Measurements from ENCODE around the gene FASN.

Gene FASN

DNA sequence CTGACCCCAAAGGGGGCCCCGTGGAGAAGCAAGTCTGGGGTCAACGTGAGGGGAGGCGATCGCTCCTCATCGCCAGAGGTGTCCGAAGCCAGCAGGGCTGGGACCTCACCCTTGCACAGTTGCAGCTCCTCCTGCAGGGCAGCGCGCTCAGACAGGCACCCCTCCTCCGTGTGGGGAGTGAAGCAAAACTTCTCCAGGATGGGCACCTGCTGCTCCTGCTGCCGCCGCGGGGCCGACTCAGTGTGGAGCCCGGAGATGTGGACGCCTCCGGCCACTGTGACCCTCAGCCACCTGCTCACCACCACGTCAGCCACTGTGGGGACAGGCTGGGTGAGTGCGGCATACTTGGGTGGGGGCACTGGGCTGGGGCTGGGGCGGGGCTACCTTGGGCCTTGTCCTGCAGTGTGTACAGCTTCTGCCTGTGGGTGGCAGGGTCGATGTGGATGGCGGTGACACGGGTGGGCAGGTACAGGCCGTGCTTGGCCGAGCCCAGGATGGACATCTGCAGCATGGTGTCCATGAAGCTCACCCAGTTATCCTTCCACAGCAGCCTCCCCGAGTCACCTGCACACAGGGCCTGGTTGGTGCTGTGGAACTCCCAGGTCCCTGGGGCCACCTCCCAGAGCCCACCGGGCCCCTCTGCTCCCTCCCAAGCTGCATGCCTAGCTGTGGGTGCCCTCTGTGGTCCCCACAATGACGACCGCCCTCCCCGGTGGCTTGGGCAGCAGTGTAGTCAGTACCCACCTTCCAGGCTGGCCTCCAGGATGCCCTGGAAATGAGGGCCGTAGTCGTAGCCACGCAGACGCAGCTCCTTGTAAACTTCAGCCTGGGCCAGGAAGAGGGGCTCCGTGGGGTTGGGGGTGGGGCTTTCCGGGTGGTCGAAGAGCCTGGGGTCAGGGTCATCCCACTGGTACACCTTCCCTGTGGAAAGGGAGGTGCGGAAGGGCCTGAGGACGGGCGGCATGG is 10.8 kb downstream of the FASN start:
- DNase-seq, result no peak

- no peak for DNase-seq
These were observed 11.9 kb downstream of the FASN start for GRCh38 chr17:82085931-82086764.

- no peak for DNase-seq
These were observed 12.8 kb downstream of the FASN start for GRCh38 chr17:82085031-82085861.

GRCh38 chr17:82084373-82085030 is 13.5 kb downstream of the FASN start:
- no peak for DNase-seq

GRCh38 chr17:82083533-82084359 is 14.3 kb downstream of the FASN start:
- DNase-seq, result no peak

GRCh38 chr17:82083009-82083408 is 15.0 kb downstream of the FASN start:
- no peak for DNase-seq

DNA sequence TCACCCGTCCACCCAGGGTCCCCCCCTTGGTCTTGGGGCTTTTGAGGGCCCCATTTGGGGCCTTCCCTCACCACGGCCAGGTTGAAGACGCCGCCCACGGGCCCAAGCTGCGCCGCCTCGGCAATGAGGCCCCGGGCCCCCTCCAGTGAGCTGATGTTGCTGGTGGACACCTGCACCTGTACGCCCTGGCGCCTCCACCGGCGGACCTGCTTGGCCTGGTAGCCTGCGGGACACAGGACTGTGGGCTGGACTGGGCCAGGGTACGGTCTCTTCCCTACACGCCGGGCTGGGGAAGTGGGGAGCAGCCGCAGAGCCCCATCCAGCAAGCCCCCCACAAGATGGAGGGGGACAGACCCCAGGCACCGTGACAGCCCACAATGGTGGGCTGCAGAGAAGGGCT is 15.6 kb downstream of the FASN start:
- DNase-seq, result no peak

DNA sequence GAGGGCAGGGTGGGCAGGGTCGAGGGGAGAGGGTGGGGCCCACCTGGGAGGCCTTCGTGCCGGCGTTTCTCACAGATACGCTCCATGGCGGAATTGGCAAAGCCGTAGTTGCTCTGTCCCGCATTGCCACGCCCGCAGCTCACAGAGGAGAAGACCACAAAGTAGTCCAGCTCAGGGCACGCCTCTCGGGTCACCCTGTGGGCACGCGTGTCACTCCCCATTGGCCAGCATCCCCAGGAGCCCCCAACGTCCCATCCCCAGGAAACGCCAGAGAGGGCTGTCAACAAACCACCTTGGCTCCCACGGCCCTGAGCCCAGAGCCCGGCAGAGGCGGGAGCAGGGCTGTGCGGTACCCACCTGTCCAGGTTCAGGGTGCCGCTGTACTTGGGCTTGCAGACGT is 16.1 kb downstream of the FASN start:
- no peak for DNase-seq

GRCh38 chr17:82081546-82081945 is 16.5 kb downstream of the FASN start:
- DNase-seq, result no peak

DNA sequence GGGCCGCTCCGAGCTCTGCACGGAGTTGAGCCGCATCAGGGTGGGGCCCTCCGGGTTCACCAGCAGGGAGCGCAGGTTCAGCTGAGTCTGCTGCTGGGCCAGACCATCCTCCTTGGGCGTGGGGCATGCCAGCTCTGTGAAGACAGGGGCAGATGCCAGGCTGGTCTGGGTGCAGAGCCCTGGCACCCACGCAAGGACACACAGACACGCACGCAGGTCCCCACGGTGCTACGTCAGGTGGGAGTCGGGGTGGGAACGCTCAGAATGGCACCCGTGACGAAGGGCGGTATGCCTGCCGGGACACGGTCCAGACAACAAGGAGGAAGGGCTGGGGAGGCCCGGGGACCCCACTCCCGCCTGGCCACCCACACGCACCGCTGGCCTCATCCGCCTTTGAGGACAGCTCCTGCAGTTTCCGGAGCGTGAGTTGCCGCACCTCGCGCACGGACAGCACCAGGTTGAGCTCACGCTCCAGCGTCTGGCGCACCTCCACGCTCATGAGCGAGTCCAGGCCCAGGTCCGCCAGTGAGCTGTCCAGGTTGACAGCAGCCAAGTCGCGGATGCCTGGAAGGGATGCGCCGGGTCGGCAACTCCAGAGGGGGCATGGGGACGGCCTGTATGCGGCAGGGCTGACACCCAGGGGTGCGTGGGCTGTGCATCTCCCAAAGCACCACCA is 17.1 kb downstream of the FASN start:
- DNase-seq, result no peak

DNA sequence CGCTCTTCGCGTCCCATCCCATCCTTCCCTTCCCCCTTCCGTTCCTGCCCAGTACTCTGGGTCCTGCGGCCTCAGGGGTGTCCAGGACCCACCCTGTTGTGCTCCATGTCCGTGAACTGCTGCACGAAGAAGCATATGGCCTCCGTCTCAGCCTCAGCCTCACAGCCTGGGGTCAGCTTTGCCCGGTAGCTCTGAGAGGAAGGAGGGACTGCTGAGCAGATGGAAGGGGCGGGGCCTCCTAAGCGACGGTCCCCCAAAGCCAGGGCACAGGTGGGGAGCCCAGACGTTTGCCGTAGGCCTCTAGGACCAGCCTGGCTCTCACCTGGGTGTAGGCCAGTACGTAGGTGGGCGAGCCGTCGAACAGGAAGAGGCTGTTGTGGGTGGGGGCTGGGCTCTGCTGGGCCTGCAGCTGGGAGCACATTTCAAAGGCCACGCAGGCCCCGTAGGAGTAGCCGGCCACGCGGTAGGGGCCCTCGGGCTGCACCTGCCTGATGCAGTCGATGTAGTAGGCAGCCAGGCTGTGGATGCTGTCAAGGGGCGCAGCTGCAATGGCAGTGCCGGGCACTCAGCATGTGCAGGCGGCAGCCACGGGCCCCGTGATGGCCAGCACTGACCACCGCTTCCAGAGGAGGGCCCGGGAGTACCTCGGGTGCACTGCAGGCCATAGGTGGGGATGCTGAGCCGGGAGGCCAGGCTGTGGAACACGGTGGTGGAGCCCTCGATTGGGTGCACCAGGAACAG is 17.8 kb downstream of the FASN start:
- DNase-seq, result no peak

DNA sequence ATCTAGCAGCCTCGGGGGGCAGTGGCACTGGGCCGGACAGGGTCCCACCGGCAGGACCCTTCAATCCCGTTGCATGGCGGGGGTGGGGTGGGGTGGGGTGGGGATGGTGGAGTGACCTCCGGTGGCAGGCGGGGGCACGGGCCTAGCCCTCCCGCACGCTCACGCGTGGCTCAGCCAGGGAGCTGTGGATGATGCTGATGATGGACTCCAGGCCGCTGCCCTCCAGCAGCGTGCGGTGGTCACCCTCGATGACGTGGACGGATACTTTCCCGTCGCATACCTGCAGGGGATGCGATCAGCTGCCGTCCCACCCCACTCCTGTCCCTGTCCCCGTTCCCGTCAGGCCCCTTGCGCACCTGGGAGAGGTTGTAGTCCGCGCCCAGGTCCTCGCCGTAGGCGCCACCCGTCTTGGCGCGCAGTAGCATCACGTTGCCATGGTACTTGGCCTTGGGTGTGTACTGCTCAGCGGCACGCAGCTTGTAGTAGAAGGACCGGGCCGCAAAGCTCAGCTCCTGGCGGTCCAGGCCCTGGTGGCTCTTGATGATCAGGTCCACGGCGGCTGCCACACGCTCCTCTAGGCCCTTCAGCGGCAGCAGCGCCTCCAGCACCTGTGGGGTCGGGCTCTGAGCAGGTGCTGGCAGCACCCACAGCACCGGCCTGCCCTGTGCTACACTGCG is 18.9 kb downstream of the FASN start:
- no peak for DNase-seq

DNA sequence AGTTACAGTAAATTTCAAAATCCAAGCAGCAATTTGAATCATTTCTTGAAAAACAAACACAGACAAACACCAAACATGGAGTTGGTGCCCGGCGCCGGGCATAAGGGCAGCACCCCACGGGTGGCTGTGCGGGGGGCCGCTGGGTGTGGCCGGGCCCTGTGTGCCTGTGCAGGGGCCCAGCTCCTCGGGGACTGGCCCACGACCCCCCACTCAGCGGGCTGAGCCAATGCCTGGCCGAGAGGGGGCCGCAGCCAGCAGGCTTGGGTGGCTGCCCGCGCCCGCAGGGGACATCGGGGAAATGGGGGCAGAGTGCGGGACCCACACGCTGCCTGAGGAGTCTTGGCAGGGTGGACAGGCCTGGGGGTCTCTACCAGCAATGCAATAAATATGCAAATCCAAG is 19.6 kb downstream of the FASN start:
- no peak for DNase-seq

GRCh38 chr17:82077617-82078358 is 20.2 kb downstream of the FASN start:
- no peak for DNase-seq

GRCh38 chr17:82076785-82077591 is 21.0 kb downstream of the FASN start:
- DNase-seq, result no peak

GRCh38 chr17:82076018-82076784 is 21.8 kb downstream of the FASN start:
- no peak for DNase-seq

DNA sequence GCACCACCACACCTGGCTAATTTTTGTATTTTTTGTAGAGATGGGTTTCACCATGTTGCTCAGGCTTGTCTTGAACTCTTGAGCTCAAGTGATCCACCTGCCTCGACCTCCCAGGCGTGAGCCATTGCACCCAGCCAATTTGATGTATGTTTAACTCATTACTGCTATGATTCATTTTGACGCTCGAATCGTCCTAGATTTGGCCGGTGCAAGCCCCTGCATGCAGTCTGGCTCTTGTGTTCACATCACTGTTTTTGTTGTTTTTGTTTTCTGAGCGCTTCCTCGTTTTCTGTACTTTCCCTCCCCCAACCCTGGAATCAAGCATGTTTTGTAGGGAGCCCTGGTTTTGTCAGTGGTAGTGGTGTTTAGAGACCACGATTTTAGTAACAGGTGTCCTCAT is 24.6 kb downstream of the FASN start:
- no peak for DNase-seq

Data from activated T-cell treated with anti-CD3 and anti-CD28 coated beads for 4 hours (primary cell).